GM18502 (cell line): ENCODE results near the gene SLC4A4.
A peak's percentile ranks its signal among the peaks of the same experiment; 100 is the strongest.

Source experiments
- ATAC-seq: cut with Tn5 transposase; IDR thresholded peaks from one replicate; pipeline ENCODE4 v1.9.1; 2021; ENCODE audit warnings: mild to moderate bottlenecking; ENCODE audit not compliant: unreplicated experiment, poor library complexity

SLC4A4 gene

GRCh38 chr4:71526637-71527406 lies 188.0 kb downstream of the SLC4A4 start:
- ATAC-seq, result no peak

DNA sequence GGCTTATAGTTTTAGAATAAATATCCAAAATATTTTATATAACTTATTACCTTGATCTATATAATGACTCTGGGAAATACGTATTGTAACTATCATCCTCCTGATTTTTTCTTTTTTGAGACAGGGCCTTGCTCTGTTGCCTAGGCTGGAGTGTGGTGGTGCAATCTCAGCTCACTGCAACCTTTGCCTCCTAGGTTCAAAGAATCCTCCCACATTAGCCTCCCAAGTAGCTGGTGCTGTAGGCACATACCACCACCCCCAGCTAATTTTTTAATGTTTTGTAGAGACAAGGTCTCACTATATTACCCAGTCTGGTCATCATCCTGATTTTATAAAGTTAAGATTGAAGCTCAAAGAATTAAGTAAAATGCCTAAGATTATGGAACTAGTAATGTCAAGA lies 193.6 kb downstream of the SLC4A4 start:
- no peak for ATAC-seq

- ATAC-seq, result no peak
Observed at GRCh38 chr4:71533121-71533520, 194.3 kb downstream of the SLC4A4 start.

DNA sequence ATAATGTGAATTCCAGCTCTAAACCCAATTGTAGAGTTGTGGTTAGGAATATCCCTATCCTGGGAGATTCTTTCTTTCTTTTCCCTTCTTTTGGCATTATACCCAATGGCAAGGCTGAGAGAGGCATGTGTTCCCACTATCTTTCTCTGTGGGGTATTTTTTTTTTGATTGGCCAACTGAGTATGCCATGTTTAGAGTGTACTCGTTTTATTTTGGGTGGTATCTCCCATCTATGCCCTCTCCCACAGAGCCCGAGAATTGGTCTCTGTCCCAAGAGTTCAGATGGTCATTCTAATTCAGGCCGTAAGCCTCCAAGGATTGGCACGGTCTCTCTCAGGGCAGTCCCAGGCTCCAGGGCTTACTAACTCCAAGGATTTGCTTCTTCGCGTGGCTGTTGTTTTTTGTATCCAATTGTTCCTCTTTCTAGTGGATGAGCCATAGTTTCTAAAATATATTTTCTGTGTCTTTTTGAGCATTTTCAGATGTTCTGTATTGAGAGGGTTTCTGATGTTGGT lies 198.8 kb downstream of the SLC4A4 start:
- no peak for ATAC-seq

DNA sequence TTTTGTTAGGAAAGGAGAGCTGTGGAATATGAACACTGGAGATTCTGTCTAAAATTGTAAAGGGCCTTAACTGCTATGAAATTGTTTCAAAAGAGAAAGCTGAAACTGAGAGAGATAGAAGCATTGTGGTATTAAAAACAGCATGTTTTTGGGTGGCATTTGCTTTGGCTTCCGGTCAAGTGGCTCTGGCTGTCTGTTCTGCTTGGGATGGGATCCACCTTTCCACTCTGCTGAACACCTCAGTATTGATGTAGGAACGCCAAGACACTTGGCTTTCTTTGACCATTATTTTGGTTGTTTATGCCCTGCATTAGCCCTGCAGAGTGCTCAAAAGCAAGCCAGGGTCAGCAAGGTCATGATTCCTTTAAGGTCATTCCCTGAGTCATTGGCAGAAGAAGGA lies 199.7 kb downstream of the SLC4A4 start:
- no peak for ATAC-seq

- ATAC-seq, result no peak
Observed at GRCh38 chr4:71540749-71541269, 202.0 kb downstream of the SLC4A4 start.

DNA sequence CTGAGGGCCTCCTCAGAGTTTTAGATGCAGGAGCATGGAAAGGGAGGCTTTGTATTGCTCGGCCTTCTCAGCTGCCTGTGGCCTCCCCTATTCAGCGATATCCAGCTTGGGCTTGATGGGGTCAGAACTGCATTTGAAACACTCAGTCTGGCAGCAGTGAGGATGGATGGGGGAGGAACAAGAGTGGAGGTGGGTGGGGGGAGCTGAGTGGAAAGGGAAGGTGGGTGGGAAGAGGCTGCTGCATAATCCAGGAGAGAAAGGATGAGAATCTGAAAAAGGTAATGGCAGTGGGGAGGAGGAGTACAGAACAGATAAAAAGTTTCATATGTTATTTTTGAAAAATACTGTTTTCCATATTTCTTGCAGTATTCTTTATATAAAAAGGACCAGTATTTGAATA lies 202.7 kb downstream of the SLC4A4 start:
- no peak for ATAC-seq

GRCh38 chr4:71545168-71545567 lies 206.3 kb downstream of the SLC4A4 start:
- ATAC-seq, result no peak

- ATAC-seq, result no peak
Observed at GRCh38 chr4:71549516-71550160, 210.8 kb downstream of the SLC4A4 start.

GRCh38 chr4:71550220-71551165 lies 211.7 kb downstream of the SLC4A4 start:
- no peak for ATAC-seq

- ATAC-seq, result peak; percentile 53
Observed at GRCh38 chr4:71553605-71554004, 214.8 kb downstream of the SLC4A4 start.

DNA sequence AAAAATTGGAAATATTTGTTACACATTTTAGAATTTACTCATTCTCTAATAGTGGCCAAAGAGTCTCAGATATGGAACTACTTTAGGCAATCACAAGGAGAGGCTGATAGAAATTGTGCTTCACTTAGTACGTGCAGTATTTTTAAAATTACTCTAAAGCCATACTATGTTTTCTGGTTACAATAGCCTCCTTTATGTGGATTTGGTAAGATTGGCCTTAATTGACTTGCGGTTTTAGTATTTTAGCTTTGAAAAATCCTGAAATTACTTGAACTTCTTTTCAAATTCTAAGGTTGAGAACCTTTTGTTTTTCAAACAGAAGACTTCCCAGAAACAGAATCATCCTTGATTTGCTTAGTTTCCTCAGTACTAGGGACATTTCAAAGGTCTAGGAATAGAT lies 215.2 kb downstream of the SLC4A4 start:
- no peak for ATAC-seq

GRCh38 chr4:71558248-71558647 lies 219.4 kb downstream of the SLC4A4 start:
- peak; percentile 86 for ATAC-seq

DNA sequence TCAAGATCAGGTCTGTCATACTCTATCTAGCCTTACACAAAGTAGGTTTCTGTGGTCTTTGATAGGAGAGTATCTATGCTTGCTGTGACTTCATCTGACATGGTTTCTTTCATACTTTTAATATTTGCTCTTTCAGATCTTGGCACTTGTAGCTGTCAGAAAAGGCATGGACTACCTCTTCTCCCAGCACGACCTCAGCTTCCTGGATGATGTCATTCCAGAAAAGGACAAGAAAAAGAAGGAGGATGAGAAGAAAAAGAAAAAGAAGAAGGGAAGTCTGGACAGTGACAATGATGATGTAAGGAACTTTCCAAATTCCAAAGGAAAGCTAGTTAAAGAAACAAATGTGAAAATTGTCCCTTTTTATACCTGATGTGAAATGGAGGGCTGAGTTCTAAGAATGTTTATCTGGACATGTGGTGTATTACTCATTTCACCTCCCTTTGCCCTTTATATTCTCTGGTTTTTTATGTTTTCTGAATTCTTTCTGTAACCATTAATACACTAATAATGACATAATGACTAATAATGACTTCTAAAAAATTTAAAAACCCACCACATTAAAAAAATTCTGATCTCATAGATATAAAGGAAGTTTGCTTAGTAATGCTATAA lies 221.2 kb downstream of the SLC4A4 start:
- no peak for ATAC-seq

DNA sequence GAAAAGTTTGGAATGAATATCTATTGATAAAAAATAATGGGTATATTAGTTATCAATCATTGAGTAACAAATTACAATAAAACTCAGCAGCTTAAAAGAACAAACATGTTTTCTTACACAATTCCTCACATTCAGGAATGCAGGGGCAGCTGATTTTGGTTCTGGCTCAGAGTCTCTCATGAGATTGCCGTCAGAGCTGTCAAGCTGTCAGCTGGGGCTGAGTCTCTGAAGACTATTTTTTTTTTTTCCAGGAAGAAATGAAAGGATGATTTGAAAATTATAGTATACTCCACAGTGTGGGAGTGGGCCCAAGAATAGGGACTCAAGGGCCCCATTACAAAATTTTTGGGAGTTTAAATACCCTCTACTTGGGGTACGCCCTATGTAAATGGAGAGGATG lies 226.0 kb downstream of the SLC4A4 start:
- no peak for ATAC-seq

- no peak for ATAC-seq
Observed at GRCh38 chr4:71566856-71567255, 228.0 kb downstream of the SLC4A4 start.

GRCh38 chr4:71568131-71568530 lies 229.3 kb downstream of the SLC4A4 start:
- ATAC-seq, result no peak

- no peak for ATAC-seq
Observed at GRCh38 chr4:71570492-71570891, 231.7 kb downstream of the SLC4A4 start.

DNA sequence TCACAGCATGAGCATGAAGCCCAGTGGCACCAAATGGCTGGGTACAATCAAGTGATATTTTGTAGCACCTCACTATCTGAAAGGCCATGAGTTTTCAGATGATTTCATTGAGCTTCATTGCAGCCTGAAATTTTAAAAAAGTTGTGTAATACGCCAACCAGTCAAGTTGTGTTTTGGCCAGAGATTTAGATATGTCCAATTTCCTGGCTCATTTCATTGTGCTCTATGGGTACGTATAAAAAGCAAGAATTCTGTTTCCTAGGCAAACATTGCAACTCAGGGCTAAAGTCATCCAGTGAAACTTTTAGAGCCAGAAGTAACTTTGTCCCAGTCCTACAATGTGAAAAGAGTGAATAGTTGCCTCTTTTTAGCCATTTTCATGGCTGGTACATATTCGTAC lies 232.5 kb downstream of the SLC4A4 start:
- ATAC-seq, result no peak

DNA sequence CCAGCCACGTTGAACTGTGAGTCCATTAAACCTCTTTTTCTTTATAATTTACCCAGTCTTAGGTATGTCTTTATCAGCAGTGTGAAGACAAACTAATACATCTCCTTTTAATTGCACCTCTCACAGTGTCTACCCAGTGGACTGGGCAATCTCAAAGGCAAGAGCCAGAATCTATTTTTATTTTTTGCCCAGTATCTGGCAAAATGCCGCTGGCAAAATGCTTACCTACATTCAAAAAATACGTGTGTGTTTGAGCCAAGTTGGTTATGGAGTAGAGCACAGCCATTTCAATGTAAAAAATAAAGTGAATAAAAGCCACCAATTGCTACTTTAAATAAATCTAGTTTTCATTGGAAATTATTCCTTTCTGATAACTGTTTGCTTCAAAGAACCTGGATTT lies 245.2 kb downstream of the SLC4A4 start:
- ATAC-seq, result no peak
